GM10248 (cell line): ENCODE results near the gene IDH2.
"Not testable (repeated sequence)": the region's sequence is repeated elsewhere in the genome, so short reads cannot be mapped to it uniquely, and the experiment has no call there.

Experiments
- CTCF ChIA-PET: fragments of 300-600 bp; sonication (Branson Sonifier 250); formaldehyde crosslinking; extraction: SDS; loops from one replicate; lab custom pipeline; 2021; ENCODE audit warnings: antibody characterized with exemption; lab: Yijun Ruan, JAX
- POLR2A ChIA-PET: fragments of 350-650 bp; sonication (Branson Sonifier 250); formaldehyde crosslinking; extraction: SDS; loops from one replicate; lab custom pipeline; 2020; ENCODE audit warnings: antibody characterized with exemption; lab: Yijun Ruan, JAX
- DNase-seq: peaks from one replicate; pipeline ENCODE4 v3.0.0; 2012; ENCODE audit errors: extremely low spot score
- TF ChIP-seq, protein P1 (sequence below): IDR thresholded peaks from 2 replicates; pipeline ENCODE4 v1.5.1; 2012; ENCODE audit warnings: mild to moderate bottlenecking, low read depth; ENCODE audit errors: extremely low read depth, missing control alignments, control extremely low read depth

Gene IDH2

DNA sequence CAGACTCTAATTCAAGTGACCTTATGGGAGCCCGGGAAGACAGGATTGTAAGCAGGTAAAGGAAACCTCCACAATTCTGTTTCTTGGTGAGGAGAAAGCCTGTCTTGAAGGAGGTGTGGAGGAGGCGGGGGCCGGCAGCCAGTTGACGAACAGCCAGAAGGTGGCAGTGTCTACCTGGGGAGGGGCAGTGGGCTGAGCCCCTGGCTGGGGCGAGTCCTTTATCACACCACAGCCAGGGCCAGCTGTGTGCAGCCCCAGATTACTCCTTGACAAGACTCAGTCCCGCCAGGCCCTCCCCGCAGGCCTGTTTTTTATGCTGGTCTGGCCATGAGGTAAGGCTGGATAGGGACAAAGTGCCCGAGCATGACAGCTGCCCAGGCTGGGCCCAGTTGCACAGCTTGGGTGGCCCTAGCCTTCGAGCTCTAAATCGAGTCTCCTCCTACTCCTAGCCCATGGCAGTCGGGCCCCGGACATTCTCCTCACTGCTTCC is 40.9 kb upstream of the IDH2 start:
- ChIA-PET POLR2A (no interaction called here), CTCF (interaction anchor here (0.7 to 2.8 kb wide), 18 partner anchors 9 to 245 kb away, joined by 3 to 18 read pairs (median 4); partner anchors contain the start of gene IDH2)
- TF ChIP-seq, protein P1, sequence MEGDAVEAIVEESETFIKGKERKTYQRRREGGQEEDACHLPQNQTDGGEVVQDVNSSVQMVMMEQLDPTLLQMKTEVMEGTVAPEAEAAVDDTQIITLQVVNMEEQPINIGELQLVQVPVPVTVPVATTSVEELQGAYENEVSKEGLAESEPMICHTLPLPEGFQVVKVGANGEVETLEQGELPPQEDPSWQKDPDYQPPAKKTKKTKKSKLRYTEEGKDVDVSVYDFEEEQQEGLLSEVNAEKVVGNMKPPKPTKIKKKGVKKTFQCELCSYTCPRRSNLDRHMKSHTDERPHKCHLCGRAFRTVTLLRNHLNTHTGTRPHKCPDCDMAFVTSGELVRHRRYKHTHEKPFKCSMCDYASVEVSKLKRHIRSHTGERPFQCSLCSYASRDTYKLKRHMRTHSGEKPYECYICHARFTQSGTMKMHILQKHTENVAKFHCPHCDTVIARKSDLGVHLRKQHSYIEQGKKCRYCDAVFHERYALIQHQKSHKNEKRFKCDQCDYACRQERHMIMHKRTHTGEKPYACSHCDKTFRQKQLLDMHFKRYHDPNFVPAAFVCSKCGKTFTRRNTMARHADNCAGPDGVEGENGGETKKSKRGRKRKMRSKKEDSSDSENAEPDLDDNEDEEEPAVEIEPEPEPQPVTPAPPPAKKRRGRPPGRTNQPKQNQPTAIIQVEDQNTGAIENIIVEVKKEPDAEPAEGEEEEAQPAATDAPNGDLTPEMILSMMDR = peak; percentile 66
- peak; percentile 80 for DNase-seq

DNA sequence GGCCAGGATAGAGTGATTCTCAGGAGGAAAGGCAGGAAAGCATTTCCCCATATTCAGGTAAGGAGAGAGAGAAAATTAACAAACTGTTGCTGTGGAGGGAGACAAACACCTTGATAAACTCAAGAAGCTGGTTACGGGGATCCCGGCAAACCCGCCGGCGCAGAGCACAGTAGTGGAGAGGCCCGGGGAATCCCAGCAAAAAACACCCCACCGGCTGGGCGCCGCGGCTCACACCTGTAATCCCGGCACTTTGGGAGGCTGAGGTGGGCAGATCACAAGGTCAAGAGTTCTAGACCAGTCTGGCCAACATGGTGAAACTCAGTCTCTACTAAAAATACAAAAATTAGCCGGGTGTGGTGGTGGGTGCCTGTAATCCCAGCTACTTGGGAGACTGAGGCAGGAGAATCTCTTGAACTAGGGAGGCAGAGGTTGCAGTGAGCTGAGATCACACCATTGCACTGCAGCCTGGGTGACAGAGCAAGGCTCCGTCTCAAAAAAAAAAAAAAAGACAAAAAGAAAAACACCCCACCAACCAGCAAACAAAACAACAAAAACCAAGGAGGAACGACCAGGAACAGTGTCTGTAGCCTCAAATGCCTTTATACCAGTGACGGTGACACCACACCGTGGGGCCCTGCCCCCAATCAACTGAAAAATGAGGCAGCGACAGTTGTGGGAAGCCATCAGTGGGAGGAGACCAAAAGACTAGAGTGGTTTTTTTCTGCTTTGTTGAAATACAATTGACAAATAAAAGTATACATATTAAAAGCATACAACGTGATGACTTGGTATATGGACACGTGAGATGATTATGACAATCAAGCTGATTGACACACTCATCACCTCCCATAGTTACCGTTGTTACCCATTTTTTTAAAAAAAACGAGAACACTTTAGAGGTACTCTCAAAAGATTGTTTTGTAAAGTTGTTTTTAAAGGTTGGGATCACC is 40.2 kb upstream of the IDH2 start:
- ChIA-PET CTCF (interaction anchor here (0.9 to 2.7 kb wide), 23 partner anchors 9 to 245 kb away, joined by 3 to 13 read pairs (median 4); partner anchors contain the start of gene IDH2), POLR2A (no interaction called here)
- TF ChIP-seq, protein P1 = no peak
- no peak for DNase-seq

DNA sequence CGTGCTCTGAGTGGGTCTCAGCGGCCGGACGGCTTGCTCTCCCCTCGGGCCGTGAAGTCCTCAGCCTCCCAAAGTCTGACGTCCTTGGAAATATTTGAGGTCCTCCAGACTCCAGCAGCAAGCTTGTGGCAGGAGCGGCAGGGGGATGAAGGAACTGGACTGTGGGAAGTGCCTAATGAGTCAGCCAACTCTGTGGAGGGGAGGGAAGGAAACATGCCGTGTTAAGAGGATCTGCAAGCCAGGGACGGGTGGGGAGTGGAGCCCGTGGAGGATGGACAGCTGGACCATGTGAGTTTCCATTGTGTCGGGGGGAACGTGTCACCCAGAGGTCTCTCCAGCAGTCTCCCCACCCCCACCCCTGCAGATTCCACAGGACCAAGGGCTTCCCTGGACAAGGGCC is 39.4 kb upstream of the IDH2 start:
- TF ChIP-seq, protein P1 = no peak
- ChIA-PET POLR2A (no interaction called here), CTCF (interaction anchor here (0.8 to 2.1 kb wide), 11 partner anchors 10 to 381 kb away, joined by 3 to 6 read pairs (median 4); partner anchors contain the start of genes CIB1, GDPGP1 and IDH2)
- no peak for DNase-seq

DNA sequence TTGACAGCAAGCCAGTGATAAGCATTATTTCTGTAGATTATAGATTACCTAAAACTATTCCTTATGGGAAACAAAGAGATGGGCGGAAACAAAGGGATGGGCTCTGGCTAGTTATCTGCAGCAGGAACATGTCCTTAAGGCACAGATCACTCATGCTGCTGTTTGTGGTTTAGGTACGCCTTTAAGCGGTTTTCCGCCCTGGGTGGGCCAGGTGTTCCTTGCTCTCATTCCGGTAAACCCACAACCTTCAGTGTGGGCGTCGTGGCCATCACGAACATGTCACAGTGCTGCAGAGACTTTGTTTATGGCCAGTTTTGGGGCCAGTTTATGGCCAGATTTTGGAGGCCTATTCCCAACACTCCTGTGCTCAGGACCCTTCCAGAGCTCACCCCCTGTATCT is 37.3 kb upstream of the IDH2 start:
- DNase-seq, POLR2A ChIA-PET: not testable (repeated sequence)
- CTCF ChIA-PET = interaction anchor here (1.3 kb wide), 1 partner anchor 9 kb away, joined by 3 read pairs; no protein-coding TSS in a partner anchor

DNA sequence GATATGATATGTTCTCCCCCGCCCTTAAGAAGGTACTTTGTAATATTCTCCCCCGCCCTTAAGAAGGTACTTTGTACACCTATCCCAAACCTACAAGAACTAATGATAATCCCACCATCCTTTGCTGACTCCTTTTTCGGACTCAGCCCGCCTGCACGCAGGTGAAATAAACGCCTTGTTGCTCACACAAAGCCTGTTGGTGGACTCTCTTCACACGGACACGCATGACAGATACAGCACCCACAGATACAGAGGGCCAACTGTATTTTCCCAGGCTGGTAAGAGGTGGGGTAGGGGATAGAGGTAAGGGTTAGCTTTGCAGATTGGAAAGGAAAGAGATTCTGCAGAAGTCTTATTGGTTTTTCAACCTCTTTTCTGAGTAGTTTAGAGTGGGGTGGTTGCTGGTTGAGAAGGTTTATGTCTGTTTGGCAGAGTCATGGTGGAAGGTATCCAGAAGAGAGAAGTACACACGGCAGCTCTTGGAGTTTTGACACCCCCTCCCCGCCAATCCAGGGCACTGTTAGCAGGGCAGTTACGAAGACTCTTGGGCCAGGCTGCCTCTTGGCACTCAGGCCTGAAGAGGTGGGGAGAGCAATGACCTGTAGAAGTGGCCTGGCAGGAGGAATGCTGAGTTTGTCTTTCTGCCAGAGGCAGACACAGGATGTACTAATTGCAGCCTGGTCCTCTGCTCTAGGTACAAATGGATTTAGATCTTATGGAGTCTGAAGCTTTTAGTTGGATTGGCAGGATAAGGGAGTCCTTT is 36.0 kb upstream of the IDH2 start:
- TF ChIP-seq, protein P1 = no peak
- CTCF ChIA-PET = interaction anchor here (1.2 to 1.5 kb wide), 2 partner anchors 9 to 19 kb away, joined by 3 read pairs; no protein-coding TSS in a partner anchor
- POLR2A ChIA-PET = no interaction called here
- DNase-seq = no peak

DNA sequence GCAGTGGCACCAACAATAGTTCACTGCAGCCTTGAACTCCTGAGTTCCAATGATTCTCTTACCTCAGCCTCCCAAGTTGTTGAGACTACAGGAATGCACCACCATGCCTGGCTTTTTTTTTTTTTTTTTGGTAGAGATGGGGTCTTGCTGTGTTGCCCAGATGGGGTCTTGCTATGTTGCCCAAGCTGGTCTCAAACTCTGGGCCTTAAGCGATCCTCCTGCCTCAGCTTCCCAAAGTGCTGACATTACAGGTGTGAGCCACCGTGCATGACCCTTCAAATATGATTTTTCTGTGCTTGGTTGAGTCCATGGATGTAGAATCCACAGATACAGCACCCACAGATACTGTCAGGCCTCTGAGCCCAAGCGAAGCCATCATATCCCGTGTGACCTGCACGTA is 30.2 kb upstream of the IDH2 start:
- DNase-seq = no peak
- ChIA-PET CTCF (interaction anchor here (1.0 kb wide), 1 partner anchor 10 kb away, joined by 3 read pairs; no protein-coding TSS in a partner anchor), POLR2A (no interaction called here)
- TF ChIP-seq, protein P1 = no peak
